ENCODE data around the gene CAMK1D. TPM values are rescaled to one million over a fixed set of nuclear protein-coding genes. Genes with fewer than 3 reads are reported as not detected.

The CAMK1D gene
- total RNA-seq, 4 donors from 2014 or later = 0.55 to 2.2 (median 1.5) TPM

DNA sequence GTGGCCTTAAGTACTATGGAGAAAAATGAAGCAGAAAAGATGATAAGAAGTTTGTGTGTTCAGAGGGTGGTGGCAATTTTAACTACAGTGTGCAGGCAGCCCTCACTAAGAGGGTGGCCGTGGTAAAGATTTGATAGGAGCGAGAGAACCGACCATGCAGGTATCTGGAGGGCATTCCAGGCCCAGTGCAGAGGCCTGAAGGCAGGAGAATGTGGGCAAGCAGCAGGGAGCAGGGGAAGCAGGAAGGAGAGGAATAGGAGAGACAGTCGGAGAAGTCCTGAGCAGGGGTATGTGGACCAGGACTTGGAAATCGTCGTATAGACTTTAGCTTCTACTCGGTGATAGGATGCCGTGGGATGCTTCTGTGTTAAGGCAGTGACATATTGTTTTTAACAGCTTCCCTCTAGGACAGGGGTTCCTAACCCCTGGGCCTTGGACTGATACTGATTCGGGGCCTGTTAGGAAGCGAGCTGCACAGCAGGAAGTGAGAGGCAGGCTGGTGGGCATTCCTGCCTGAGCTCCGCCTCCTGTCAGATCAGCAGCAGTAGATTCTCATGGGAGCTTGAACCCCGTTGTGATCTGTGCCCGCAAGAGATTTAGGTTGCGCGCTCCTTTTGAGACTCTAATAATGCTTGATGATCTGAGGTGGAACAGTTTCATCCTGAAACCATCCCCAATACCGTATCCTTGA, 425.0 kb downstream of the CAMK1D start:
- TF ChIP-seq, protein P1, sequence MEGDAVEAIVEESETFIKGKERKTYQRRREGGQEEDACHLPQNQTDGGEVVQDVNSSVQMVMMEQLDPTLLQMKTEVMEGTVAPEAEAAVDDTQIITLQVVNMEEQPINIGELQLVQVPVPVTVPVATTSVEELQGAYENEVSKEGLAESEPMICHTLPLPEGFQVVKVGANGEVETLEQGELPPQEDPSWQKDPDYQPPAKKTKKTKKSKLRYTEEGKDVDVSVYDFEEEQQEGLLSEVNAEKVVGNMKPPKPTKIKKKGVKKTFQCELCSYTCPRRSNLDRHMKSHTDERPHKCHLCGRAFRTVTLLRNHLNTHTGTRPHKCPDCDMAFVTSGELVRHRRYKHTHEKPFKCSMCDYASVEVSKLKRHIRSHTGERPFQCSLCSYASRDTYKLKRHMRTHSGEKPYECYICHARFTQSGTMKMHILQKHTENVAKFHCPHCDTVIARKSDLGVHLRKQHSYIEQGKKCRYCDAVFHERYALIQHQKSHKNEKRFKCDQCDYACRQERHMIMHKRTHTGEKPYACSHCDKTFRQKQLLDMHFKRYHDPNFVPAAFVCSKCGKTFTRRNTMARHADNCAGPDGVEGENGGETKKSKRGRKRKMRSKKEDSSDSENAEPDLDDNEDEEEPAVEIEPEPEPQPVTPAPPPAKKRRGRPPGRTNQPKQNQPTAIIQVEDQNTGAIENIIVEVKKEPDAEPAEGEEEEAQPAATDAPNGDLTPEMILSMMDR (IDR thresholded peaks at IDR 0.05 in 4 of 5, conservative IDR thresholded peaks at IDR 0.05 in 1 of 5) = no peak
- TF ChIP-seq POLR2A (IDR thresholded peaks at IDR 0.05) = no peak
- no peak for ATAC-seq
- no peak for DNase-seq
- H3K27me3 ChIP-seq = no peaks in the 10 kb centered on the region
- H3K4me1 ChIP-seq = no peaks in the 10 kb centered on the region
- intact Hi-C loops (cut with DNase I; ENCODE audit: low total_unique reads) (no loop called here), in situ Hi-C loops (cut with MboI; ENCODE audit: low sequenced_read_pairs in 4 of 4) (no loop called here)
- H3K36me3 ChIP-seq = no peaks in the 10 kb centered on the region
- no peak overlapping the region for H3K27ac ChIP-seq
- no peaks in the 10 kb centered on the region for H3K9me3 ChIP-seq
- H3K4me3 ChIP-seq = no peak overlapping the region

DNA sequence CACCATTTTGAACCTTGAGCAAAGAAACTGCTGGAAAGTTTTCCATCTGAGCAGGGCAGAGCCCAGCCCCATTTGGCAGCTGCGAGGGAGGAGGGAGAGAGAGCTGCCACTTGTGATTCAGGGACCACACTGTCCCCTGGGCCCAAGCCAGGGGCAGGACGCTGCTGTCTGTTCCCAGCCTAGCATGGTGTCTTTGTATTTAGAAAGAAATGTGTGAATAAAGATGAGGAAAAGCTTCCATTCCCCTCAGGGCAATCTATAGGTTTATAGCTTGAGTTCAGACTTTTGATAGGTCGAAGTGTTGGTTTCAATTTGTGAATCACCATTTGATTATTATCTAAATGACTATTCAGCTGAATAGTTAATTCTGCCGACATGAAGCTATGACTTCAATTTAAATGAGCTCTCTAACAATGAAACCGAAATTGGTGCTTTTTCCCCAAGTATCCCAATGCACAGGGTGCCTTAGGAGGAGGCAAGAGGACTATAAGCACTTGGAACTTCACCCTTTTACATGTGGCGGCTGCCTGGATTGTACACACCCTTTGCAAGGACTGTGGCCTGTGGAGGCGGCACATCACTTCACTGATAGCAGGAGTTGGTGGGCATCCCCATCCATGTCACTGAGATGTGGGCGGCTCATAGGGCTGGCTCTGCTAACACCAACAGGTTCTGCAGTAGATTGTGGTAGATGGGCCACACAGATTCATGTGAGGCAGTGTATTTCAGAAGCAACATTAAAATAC, 428.7 kb downstream of the CAMK1D start:
- TF ChIP-seq, protein P1 (IDR thresholded peaks at IDR 0.05 in 4 of 5, conservative IDR thresholded peaks at IDR 0.05 in 1 of 5) = no peak
- TF ChIP-seq POLR2A (IDR thresholded peaks at IDR 0.05) = no peak
- Histone ChIP-seq H3K36me3 (no peaks in the 10 kb centered on the region), H3K27me3 (no peaks in the 10 kb centered on the region), H3K4me1 (no peaks in the 10 kb centered on the region), H3K27ac (no peak overlapping the region), H3K9me3 (no peaks in the 10 kb centered on the region), H3K4me3 (no peak overlapping the region)
- ATAC-seq = peak in 1 of 2 donors; percentile 35
- in situ Hi-C loops (cut with MboI; ENCODE audit: low sequenced_read_pairs in 4 of 4) (loop anchor here in 1 of 4 donors (25.0 kb wide), 1 partner anchor 309 kb away; no protein-coding TSS in a partner anchor), intact Hi-C loops (cut with DNase I; ENCODE audit: low total_unique reads) (no loop called here)
- DNase-seq = no peak

DNA sequence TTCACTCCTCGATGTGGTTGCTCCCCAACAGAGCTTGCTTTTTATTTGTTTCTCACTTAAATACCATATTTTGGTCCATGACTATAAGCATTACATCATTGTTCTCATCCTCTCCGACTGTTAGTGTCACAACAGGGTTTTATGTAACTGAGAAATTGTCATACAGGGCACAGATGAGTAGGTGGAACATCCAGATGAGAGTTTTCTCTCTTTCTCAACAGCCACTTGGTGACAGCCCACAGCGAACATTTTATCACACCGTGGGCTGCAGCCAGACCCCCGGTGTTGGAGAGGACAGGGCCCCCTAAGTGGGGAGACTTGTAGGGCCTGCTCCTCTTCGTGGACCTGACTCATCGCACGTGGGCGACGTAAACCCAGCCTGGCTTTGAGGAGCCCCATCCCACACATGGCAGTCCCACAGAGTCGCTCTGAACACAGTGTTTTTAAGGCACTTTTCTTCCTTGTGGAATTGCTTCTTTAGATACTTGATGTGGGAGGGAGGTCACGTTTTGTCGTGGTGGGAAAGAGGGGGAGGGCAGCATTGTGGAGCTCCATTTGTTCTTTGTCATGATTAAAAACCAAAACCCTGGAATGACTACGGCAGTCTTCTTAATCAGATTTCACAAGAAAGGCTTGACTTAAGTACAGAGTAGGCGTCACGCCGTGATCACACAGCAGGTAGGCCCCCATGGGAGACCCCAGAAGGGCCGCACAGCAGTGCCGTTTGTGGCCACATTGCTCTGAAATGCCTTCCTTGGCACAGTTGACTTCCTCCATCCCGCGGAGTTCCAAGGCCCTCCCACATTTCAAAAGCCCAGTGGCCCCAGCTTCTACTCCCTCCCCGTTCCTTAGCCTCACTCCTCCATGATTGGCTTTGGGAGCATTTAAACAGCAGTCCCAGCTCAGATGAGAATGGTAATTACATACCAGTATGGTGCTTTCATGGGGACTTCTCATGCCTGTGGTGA, 431.6 kb downstream of the CAMK1D start:
- in situ Hi-C loops (cut with MboI; ENCODE audit: low sequenced_read_pairs in 4 of 4) = loop anchor here in 1 of 4 donors (25.0 kb wide), 1 partner anchor 306 kb away; no protein-coding TSS in a partner anchor
- Histone ChIP-seq H3K4me3 (no peak overlapping the region), H3K36me3 (no peaks in the 10 kb centered on the region), H3K4me1 (no peaks in the 10 kb centered on the region), H3K9me3 (no peaks in the 10 kb centered on the region), H3K27ac (no peak overlapping the region), H3K27me3 (peaks cover 0 to 9% (median 0%) of the 10 kb centered on the region in 3 donors)
- ATAC-seq (no peak), DNase-seq (no peak)
- no peak for TF ChIP-seq POLR2A (IDR thresholded peaks at IDR 0.05)
- TF ChIP-seq, protein P1 (IDR thresholded peaks at IDR 0.05 in 4 of 5, conservative IDR thresholded peaks at IDR 0.05 in 1 of 5) = no peak
- intact Hi-C loops (cut with DNase I; ENCODE audit: low total_unique reads) = loop anchor here (5.0 to 10.0 kb wide), 3 partner anchors 124 to 316 kb away; no protein-coding TSS in a partner anchor

DNA sequence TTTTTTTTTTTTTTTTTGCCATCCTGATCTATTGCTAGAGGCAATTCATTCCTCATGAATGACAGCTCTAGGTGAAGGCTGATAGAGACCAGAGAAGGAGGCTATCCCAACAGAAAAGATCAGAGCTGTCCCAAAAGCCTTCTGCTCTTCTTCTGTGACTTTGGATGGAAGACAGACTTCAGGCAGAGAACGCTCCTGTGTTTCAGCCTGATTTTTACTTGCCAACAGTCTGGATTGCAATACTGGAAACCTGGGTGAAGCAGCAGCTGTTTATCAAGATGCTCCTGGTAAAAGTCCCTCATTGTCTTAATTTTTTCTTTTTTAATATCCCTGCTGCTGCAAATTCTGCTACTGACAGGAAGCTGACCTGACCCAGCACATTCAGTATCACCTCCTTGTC, 432.6 kb downstream of the CAMK1D start:
- Histone ChIP-seq H3K4me1 (no peaks in the 10 kb centered on the region), H3K27me3 (peaks cover 0 to 9% (median 0%) of the 10 kb centered on the region in 3 donors), H3K36me3 (no peaks in the 10 kb centered on the region), H3K9me3 (no peaks in the 10 kb centered on the region), H3K27ac (no peak overlapping the region), H3K4me3 (no peak overlapping the region)
- in situ Hi-C loops (cut with MboI; ENCODE audit: low sequenced_read_pairs in 4 of 4) (loop anchor here in 1 of 4 donors (25.0 kb wide), 1 partner anchor 305 kb away; no protein-coding TSS in a partner anchor), intact Hi-C loops (cut with DNase I; ENCODE audit: low total_unique reads) (loop anchor here (5.0 to 10.0 kb wide), 3 partner anchors 123 to 315 kb away; no protein-coding TSS in a partner anchor)
- no peak for ATAC-seq
- TF ChIP-seq, protein P1 (IDR thresholded peaks at IDR 0.05 in 4 of 5, conservative IDR thresholded peaks at IDR 0.05 in 1 of 5) = no peak
- no peak for TF ChIP-seq POLR2A (IDR thresholded peaks at IDR 0.05)
- DNase-seq = no peak

Measured in gastrocnemius medialis (tissue), 4 donors.